ENCODE results near the gene CPXM2. TPM values are rescaled to one million over a fixed set of nuclear protein-coding genes. Genes with fewer than 3 reads are reported as not detected.

Gene CPXM2
- total and polyA plus RNA-seq, 9 of the 15 experiments (the other 6 are each of a cell fraction or from before 2014, with no cell fraction given): not detected

GRCh38 chr10:123858907-123859652 is 32.5 kb downstream of the CPXM2 start (continued):
- TF ChIP-seq POU5F1 (IDR thresholded peaks at IDR 0.05; ENCODE audit: borderline replicate concordance, low read depth, low read length, partially characterized antibody) (no peak), CREBBP (IDR thresholded peaks at IDR 0.05; ENCODE audit: low read depth, low read length) (no peak)

- no peaks in the 10 kb centered on the region for H3K79me2 ChIP-seq (ENCODE audit: control insufficient read depth, insufficient read depth, low read length)
- H3K4me2 ChIP-seq (ENCODE audit: insufficient read depth, low read length): no peak overlapping the region
- ChIA-PET POLR2A (no interaction called here), CTCF (ENCODE audit: low intra/inter-chr PET ratio) (no interaction called here)
- H3K4me1 ChIP-seq (replicated peaks in 1 of 2; ENCODE audit: control insufficient read depth in 2 of 2, insufficient read depth in 2 of 2, low read length in 2 of 2): no peaks in the 10 kb centered on the region; a peak in 1 of 5 replicates
- H3K9ac ChIP-seq (ENCODE audit: insufficient read depth in 1 of 2, low read depth in 2 of 2, low read length in 2 of 2): no peak overlapping the region
- no peaks in the 10 kb centered on the region for H3K36me3 ChIP-seq (ENCODE audit: control insufficient read depth, insufficient read depth, low read length)
- DNase-seq (ENCODE audit: extremely low read depth in 1 of 4, low spot score in 3 of 4): no peak
- H3K9me3 ChIP-seq (replicated peaks; ENCODE audit: control insufficient read depth, insufficient read depth, low read depth, low read length): no peaks in the 10 kb centered on the region
- H3K27me3 ChIP-seq (ENCODE audit: control insufficient read depth in 2 of 2, insufficient read depth in 2 of 2, low read length in 2 of 2): peaks cover 0 to 31% of the 10 kb centered on the region in 2 experiments; a peak in 3 of 5 replicates
- no peaks in the 10 kb centered on the region for H3K9me1 ChIP-seq (ENCODE audit: control insufficient read depth, insufficient read depth, low read length)
- no peak for ATAC-seq
- no peak overlapping the region for H2AFZ ChIP-seq (ENCODE audit: low read depth, low read length)
- intact Hi-C loops (cut with micrococcal nuclease) (no loop called here), in situ Hi-C loops (cut with MboI) (no loop called here)
- no peak overlapping the region for H3K27ac ChIP-seq (ENCODE audit: extremely low read depth, low read depth, low read length)
- H4K20me1 ChIP-seq (replicated peaks; ENCODE audit: control insufficient read depth, insufficient read depth, low read length): no peaks in the 10 kb centered on the region
- WGBS (ENCODE audit: insufficient coverage, low coverage, missing lambda C conversion rate): 2% methylated on average over 8 of the region's 9 CpGs
- no TSS peak for BruUV-seq (replicated peaks)
- no peak for FAIRE-seq
- no peak overlapping the region for H3K4me3 ChIP-seq
- TF ChIP-seq ILK (tag; IDR thresholded peaks at IDR 0.05; ENCODE audit: borderline replicate concordance, low read depth): no peak
- no peak for TF ChIP-seq PRMT5 (CRISPR knock-in tag; IDR thresholded peaks at IDR 0.05)
- no peak for TF ChIP-seq SREBF2 (CRISPR knock-in tag; IDR thresholded peaks at IDR 0.05)
- TF ChIP-seq ZNF436 (CRISPR knock-in tag; IDR thresholded peaks at IDR 0.05): no peak
- no peak for TF ChIP-seq ZFP36 (IDR thresholded peaks at IDR 0.05; ENCODE audit: low read depth, low read length, partially characterized antibody)
- no peak for TF ChIP-seq HDAC8 (tag; IDR thresholded peaks at IDR 0.05)
- no peak for TF ChIP-seq GTF2A2 (tag; IDR thresholded peaks at IDR 0.05)
These were observed 33.4 kb downstream of the CPXM2 start for GRCh38 chr10:123858077-123858681.

All from K562 (cell line).